GM18870 (cell line): ENCODE measurements around the gene GUCA1C.

Experiments
- ATAC-seq: cut with Tn5 transposase; IDR thresholded peaks from one replicate; pipeline ENCODE4 v1.9.1; 2021; ENCODE audit warnings: moderate library complexity; ENCODE audit not compliant: unreplicated experiment

Gene GUCA1C

DNA sequence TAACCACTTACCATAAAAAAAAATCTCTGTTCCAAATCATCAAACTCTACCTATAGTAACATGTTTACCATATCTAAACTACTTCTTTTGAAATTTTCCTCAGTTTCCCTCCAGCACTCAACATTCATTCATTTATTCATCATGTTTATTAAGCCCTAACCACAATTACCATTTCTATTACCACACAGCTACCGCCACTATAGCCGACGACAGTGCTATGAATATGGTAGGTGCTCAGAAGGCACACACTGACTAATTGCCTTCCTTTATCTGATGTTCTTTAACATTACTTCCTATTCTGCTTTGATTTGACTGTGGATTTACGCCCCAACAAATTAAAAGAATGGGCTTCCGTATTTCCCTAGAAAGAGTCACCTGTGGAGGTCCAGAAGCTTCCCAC is 43.9 kb downstream of the GUCA1C start:
- ATAC-seq: no peak

DNA sequence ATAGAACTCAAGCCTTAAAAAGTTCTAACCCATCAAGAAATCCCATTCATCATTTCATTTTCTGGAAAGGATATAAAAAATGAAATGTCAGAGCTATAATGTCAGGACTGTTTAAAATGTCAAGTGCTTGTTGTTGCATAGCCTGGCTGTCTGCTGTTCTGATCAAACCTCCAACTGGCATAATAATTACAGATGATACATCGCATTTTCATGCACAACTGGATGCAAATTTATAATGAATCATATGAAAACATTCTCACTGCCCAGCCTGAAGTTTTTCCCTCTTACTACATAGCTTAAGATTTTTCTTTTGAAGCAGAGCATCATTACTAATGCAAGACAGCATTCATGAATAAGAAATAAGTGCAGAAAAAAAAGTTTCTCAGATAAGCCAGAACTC is 46.5 kb downstream of the GUCA1C start:
- no peak for ATAC-seq

DNA sequence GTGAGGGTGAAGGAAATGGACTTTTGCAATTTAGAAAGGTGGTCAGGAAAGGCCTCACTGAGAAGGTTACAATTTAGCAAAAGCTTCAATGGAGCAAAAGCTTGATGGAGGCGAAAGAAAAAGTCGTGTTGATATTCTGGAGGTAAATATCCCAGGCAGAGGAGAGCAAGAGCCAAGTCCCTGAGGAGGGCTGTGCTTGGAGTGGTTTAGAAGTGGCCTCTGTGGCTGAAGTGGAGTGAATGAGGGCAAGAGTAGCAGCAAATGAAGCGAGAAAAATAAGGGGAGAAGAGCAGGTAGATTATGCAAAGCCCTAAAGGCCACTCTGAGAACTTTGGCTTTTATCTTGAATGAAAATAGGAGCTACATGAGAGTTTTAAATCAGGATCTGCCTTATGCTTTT is 54.1 kb downstream of the GUCA1C start:
- ATAC-seq: no peak

DNA sequence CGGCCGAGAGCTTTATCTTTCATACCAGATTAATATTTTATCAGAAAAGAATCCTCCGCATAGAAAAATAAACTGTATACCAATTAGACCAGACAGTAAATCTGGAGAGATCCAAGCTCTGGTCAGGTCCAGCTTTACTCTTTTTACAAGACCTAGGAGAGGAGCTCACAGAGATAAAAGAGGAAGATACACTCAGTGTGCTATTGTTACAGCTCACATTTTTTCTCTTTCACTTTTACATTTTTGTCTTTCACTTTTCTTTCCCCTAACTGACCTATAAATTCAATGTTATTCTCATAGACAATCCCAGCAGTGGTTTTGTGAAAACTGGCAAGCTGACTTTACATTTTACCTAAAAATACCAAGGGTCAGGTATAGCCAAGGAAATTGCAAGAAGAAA is 55.8 kb downstream of the GUCA1C start:
- peak; percentile 86 for ATAC-seq

DNA sequence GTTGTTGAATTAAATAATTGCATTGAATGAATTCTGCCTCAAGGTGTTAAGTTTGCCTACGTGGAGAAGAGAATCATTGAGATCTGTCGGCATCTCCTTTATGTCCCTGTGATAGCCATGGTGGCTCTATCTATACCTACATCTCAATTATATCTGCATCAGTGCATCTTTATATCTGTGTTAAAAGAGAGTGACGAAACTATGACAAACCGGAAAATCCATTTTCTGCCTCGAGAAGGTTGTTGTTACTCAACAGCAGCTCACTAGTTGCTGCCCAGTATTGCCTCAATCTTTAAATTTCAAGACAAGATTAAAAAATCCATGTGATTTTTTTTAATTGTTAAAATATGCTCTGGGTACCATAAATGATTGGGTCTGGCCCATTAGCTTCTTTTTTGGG is 58.7 kb downstream of the GUCA1C start:
- ATAC-seq: no peak

DNA sequence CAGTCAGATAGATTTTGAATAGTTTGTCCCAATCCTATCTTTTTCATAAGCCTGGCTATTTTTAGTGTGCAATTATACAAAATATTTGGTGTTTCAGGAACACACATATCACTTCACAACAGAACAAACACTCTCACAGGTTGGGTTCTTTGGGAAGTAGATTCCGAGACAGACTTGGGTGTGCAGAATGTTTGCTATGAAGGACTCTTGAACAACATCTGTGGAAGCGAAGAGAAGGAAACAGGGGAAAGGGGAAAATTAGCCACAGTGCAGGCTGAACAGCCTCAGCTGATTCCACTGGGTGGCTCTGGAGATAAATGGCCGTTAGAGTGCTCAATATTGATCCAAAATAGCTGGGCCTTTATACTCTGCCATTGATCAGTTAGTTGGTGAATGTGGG is 61.8 kb downstream of the GUCA1C start:
- ATAC-seq: no peak

DNA sequence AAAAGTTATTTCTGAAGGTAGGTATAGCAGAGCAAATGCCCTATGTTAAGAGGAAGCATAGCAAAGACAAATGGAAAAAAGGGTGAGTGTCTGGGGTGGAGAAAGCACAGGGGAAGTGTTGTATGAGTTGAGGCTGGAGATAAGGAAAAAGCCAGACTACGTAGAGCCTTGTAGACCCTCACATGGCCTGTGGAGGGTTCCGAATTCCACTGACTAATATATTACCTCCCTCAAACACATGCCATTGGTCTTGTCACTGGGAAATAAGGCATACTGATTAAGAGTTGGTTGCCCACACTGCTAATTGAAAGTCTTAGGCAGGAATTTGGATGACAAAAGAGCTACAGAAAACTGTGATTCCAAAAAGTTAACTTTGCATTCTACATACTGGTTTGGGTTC is 65.9 kb downstream of the GUCA1C start:
- no peak for ATAC-seq

DNA sequence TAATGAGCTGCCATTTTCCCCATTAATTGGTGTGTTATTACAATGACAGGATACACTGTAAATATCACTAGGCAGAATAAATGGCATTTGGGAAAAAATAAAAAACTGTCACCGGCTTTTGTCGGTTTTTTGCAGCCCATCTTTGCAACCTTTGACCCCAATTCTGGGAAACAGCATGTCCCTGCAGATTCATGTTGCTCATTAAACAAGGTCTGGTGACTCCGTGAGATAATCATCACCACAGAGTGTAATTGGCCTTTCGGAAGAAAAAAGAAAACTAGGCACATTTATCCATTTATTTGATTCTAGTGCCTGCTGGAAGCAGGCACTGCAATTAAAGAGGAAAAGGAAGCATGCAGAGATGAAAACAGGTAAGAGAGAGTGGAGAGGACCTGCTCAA is 66.6 kb downstream of the GUCA1C start:
- ATAC-seq: no peak

DNA sequence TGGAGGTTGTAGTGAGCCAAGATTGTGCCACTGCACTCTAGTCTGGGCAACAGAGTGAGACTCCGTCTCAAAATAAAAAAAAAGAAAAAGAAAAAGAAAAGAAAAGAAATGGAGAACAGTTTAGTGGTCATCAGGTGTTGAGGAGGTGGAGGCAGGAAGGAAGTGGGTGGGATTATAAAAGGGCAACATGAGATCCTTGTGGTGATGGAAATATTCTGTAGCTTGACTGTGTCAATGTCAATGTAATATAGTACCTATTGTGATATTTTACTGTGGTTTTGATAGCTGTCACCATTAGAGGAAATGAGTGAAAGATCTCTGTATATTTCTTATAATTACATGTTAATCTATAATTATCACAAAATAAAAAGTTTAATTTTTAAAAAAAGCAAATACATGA is 70.3 kb downstream of the GUCA1C start:
- no peak for ATAC-seq

DNA sequence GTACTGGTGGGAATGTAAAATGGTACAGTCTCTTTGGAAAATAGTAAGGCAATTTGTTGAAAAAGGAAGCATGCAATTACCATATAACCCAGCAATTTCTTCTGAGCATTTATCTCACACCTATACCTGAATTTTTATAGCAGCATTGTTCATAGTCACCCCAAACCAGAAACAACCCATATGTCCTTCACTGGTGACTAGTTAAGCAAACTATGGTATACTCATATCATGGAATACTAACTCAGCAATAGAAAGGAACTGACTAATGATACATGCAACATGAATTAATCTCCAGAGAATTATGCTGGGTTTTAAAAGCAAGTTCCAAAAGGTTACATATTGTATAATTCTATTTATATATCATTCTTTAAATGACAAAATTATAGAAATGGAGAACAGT is 70.9 kb downstream of the GUCA1C start:
- no peak for ATAC-seq

DNA sequence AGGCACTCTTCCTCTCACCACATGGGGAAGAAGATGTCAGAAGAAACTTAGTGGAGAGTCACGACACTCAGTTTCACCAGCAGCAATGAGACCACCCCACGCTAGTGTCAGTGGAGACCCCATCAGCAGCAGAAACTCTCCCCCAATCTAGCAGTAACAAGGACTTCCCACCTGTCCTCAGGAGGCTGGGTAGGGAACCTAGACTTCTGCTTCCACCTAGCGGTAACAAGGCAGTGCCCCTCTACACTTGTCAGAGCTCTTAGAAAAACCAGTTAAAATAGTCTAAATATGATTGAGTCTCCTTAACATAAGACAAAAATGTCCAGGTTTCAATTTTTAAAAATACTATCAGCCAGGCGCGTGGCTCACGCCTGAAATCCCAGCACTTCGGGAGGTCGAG is 73.8 kb downstream of the GUCA1C start:
- no peak for ATAC-seq

DNA sequence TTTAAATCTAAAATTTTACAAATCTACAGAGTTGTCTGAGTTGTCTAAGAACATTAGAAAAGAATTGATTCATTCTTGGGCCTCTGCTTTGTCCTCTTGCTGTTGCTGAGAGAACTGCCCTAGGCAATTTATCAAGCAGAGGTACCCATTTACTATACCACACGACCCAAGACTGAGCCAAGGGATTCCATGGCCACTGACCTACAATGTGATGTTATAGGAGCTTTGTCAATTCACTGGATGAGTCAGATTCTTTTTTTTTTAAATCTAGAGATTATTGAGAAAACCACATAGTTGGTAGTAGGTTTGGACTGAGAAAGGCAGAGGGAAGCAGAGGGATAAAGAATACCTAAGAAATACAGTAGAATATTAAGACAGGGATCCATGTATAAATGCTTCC is 75.8 kb downstream of the GUCA1C start:
- ATAC-seq: no peak

DNA sequence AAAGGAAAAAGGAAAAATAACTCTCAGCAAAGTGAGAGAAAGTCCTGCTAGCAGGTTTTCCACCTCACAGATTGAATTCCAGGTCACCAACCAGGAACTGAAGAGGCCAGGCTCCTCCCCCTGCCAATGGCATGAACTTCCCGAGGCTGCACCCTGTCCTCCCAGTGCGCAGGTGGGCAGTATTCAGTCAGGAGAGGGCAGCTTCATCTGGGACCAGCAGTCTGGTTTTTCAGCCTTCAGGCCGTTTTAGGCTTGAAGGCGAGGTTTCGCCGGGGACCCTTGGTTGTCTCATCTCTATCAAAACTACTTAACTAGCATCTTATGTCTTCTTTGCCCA is 89.9 kb downstream of the GUCA1C start:
- no peak for ATAC-seq

DNA sequence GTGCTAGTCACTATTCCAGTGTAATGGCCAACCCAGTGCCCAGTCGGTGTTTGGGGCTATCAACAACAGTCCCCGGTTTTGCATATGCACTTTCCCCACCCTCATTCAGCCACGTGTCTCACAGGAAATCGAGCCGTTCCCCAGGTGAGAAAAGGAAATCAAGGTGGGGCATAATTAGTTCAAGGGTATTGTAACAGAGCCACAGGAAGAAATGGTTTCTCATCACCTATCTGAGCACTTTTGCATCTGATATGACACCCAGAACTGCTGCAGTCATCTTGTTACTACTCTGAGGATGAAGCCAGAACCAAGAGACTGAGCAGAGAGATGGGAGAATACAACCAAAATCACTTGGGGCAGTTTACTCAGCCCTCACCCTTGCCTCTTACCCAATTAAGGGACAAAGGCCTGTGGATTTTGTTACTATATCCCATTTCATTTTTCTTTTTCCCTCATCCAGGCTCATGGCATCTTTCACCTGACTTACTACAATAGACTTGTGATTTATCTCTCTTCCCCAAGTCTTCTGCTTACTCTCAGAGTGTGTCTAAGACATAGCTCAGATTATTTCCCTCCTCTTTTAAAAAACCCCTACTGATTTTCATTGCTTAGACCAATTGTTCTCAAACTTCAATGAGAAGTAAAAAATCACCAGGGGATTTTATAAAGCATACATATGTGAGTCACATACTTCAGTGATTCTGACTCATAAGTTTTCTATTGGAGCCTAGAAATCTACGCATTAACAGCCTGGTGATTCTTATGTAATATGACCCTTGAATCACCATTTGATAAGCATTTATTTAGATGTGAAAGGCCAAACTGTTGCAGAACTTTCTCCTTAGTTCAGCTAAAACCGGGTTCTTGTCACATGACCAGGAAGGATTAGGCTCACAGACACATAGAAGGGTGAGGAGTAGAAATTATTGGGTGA is 90.5 kb downstream of the GUCA1C start:
- ATAC-seq: peak; percentile 75

DNA sequence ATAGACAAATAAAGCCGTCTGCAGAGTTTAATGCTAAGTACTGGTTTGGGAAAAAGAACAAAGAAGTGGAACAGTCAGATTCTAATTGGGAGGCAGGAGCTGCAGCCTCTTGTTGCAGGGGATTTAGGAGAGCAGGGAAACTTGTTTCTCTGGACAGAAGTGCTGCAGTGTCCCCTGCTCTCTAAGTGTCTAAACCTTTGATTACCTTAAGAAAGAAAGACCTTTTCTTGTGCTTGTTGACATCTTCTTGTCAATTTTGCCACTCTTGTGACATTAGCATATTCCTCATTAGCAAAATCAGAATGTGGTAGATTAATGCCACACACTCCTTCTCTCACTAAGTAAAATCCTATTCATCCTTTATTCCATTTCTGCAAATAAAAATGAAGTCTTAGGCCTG is 92.3 kb downstream of the GUCA1C start:
- ATAC-seq: no peak
